Spleen (tissue), 11 donors: Measurements from ENCODE around the gene JADE3. TPM values are rescaled to one million over a fixed set of nuclear protein-coding genes. Genes with fewer than 3 reads are reported as not detected.

Experiments used
- DNase-seq: peaks from one replicate; pipeline ENCODE4 v3.0.0-alpha.2; 2020
- H3K27ac ChIP-seq, 8 donors: fragments of 200-600 bp; sonication (generic) in 7 of 8; 1 replicate in 4 of 8; 2 replicates in 4 of 8; pipeline versions ENCODE4 v1.5.0 to v1.8.0; 2016 to 2021; ENCODE audit warnings: inconsistent platforms in 4 of 8, mild to moderate bottlenecking in 4 of 8, moderate library complexity in 1 of 8
- H3K27me3 ChIP-seq, 7 donors: fragments of 200-600 bp; sonication (generic) in 6 of 7; replicated peaks in 1 of 7; 1 replicate in 4 of 7; 2 replicates in 3 of 7; pipeline versions ENCODE4 v1.5.0 to v1.8.0; 2016 to 2021; ENCODE audit warnings: inconsistent platforms in 3 of 7, mild to moderate bottlenecking in 1 of 7
- H3K36me3 ChIP-seq, 6 donors: fragments of 200-600 bp; sonication (generic) in 5 of 6; 1 replicate in 4 of 6; 2 replicates in 2 of 6; pipeline versions ENCODE4 v1.5.0 to v1.8.0; 2016 to 2021; ENCODE audit warnings: inconsistent platforms in 2 of 6
- H3K4me1 ChIP-seq, 6 donors: fragments of 200-600 bp; sonication (generic) in 5 of 6; 1 replicate in 3 of 6; 2 replicates in 3 of 6; pipeline versions ENCODE4 v1.5.0 to v1.8.0; 2016 to 2021; ENCODE audit warnings: inconsistent platforms in 3 of 6
- H3K4me3 ChIP-seq, 8 donors: fragments of 200-600 bp; sonication (generic) in 7 of 8; 1 replicate in 4 of 8; 2 replicates in 4 of 8; pipeline versions ENCODE4 v1.5.0 to v1.8.0; 2016 to 2021; ENCODE audit warnings: inconsistent platforms in 4 of 8, mild to moderate bottlenecking in 4 of 8, moderate library complexity in 2 of 8
- H3K9me3 ChIP-seq, 8 donors: fragments of 200-600 bp; sonication (generic) in 7 of 8; 1 replicate in 4 of 8; 2 replicates in 4 of 8; pipeline versions ENCODE4 v1.5.0 to v1.8.0; 2016 to 2021; ENCODE audit warnings: inconsistent platforms in 4 of 8
- POLR2A ChIP-seq, 3 donors: fragments of 450-650 bp; IDR thresholded peaks; one replicate each; pipeline ENCODE4 v1.5.1; 2017; ENCODE audit warnings: antibody characterized with exemption in 3 of 3, mild to moderate bottlenecking in 1 of 3
- POLR2AphosphoS5 ChIP-seq, 3 donors: sonication (generic); formaldehyde crosslinking; IDR thresholded peaks; one replicate each; pipeline ENCODE4 v1.5.1; 2017; ENCODE audit warnings: antibody characterized with exemption in 3 of 3
- WGBS, 5 donors: extraction: QIAGEN DNeasy Blood & Tissue Kit in 3 of 5; methylation state at CpG; one replicate each; pipeline versions ENCODE4 v1.1.5 to v1.1.7; 2013 to 2018; 5-methylcytosine and 5-hydroxymethylcytosine counted together
- intact Hi-C: fragments of 100-400 bp; cut with DNase I; formaldehyde crosslinking; loops from one replicate; pipeline ENCODE4 v1.15.0; 2023; ENCODE audit warnings: low total_unique reads
- polyA plus RNA-seq, 3 donors: library from polyadenylated mRNA; stranded (reverse); fragments of 200-250 nt; gene quantifications; one replicate each; pipeline ENCODE4 v1.2.1, GENCODE V29; 2013
- total RNA-seq, 7 donors: library from RNA; depleted of rRNA in 3 of 7; stranded (reverse); fragments of >200 nt in 3 of 7; fragmentation: NEBNext Ultra II Directional in 4 of 7; extraction: Animal tissue kit (Norgen Biotek cat#: 25700) in 4 of 7; gene quantifications; one replicate each; pipeline versions ENCODE4 v1.1.0 to v1.2.1, GENCODE V29; 2016 to 2021
- TF ChIP-seq, protein P1 (sequence below), 11 experiments: fragments of 200-600 bp in 7 of 11; fragments of 450-650 bp in 4 of 11; sonication (generic) in 4 of 11; IDR thresholded peaks in 8 of 11; conservative IDR thresholded peaks in 3 of 11; 1 replicate in 7 of 11; 2 replicates in 4 of 11; pipeline versions ENCODE4 v1.4.0 to v1.8.0; 2016 to 2021; ENCODE audit warnings: antibody characterized with exemption in 11 of 11, inconsistent platforms in 4 of 11, mild to moderate bottlenecking in 1 of 11
- donor health status: healthy with polysubstance abuse.
- donor health status: DM: no; HTN: no; CAD: no; lungs with moderate emphysema.
- donor health status: DM: no; HTN: no; CAD: no.
- donor health status: Bipolar disorder and iron deficiency.
- donor health status: healthy.
- donor health status: DM: no; HTN: no; CAD: no.
- donor health status: DM: yes; HTN: yes; CAD: no.

JADE3 gene
- total and polyA plus RNA-seq, 10 donors, result 6.0 to 15.6 (median 11.4) TPM

DNA sequence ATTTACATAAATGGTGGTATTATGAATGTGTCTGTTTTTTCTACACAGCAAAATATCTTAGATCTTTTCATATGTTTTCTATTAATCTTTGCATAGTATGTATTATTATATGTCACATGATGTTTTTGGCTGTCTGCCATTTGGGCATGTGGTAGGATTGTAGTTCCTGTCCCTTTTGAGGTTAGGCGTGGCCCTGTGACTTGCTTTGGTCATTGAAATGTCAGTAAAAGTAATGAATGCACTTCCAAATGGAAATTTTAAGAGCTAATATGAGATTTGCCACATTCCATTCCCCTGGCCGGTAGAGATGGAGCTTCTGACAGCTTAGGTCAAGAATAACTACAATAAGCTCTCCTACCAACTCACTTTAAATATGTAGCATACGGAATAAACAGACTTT lies 45.1 kb downstream of the JADE3 start:
- no peak for DNase-seq
- H3K27ac ChIP-seq, result no peak overlapping the region
- no peaks in the 10 kb centered on the region for H3K9me3 ChIP-seq
- TF ChIP-seq POLR2AphosphoS5 (IDR thresholded peaks at IDR 0.05) (no peak), POLR2A (IDR thresholded peaks at IDR 0.05) (no peak)
- TF ChIP-seq, protein P1, sequence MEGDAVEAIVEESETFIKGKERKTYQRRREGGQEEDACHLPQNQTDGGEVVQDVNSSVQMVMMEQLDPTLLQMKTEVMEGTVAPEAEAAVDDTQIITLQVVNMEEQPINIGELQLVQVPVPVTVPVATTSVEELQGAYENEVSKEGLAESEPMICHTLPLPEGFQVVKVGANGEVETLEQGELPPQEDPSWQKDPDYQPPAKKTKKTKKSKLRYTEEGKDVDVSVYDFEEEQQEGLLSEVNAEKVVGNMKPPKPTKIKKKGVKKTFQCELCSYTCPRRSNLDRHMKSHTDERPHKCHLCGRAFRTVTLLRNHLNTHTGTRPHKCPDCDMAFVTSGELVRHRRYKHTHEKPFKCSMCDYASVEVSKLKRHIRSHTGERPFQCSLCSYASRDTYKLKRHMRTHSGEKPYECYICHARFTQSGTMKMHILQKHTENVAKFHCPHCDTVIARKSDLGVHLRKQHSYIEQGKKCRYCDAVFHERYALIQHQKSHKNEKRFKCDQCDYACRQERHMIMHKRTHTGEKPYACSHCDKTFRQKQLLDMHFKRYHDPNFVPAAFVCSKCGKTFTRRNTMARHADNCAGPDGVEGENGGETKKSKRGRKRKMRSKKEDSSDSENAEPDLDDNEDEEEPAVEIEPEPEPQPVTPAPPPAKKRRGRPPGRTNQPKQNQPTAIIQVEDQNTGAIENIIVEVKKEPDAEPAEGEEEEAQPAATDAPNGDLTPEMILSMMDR (IDR thresholded peaks at IDR 0.05 in 8 of 11, conservative IDR thresholded peaks at IDR 0.05 in 3 of 11), result no peak
- intact Hi-C loops, result no loop called here
- H3K27me3 ChIP-seq, result peaks cover 0 to 5% (median 0%) of the 10 kb centered on the region in 7 donors
- no peaks in the 10 kb centered on the region for H3K36me3 ChIP-seq
- peaks cover 0 to 39% (median 11%) of the 10 kb centered on the region in 6 donors for H3K4me1 ChIP-seq
- 64 to 72% (median 67%) methylated on average over 3 of the region's 3 CpGs for WGBS, 5 donors
- H3K4me3 ChIP-seq, result no peak overlapping the region

DNA sequence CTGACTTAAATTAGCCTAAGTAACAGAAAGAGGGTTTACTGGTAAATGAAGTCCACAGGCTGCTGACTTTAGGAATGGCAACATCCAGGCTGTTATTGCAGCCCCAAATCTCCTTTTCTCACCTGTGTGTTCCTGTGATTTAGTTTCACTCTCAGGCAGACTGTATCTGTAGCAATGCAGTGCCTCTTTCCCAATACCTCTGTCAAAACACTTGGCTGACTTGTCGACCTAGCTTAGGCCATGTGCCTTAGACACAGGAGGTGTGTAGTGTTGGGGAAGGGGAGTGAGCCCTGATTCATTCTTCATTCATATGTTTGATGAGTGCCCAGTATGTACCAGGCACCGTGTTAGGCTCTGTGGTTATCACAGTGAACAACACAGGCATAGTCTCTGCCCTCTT lies 46.9 kb downstream of the JADE3 start:
- Histone ChIP-seq H3K4me3 (no peak overlapping the region), H3K9me3 (no peaks in the 10 kb centered on the region), H3K36me3 (no peaks in the 10 kb centered on the region), H3K4me1 (peaks cover 0 to 30% (median 4%) of the 10 kb centered on the region in 6 donors), H3K27me3 (peaks cover 0 to 5% (median 0%) of the 10 kb centered on the region in 7 donors), H3K27ac (peak overlapping the region in 4 of 8 donors; percentile 13 to 81 (median 73))
- DNase-seq, result no peak
- TF ChIP-seq POLR2A (IDR thresholded peaks at IDR 0.05) (no peak), POLR2AphosphoS5 (IDR thresholded peaks at IDR 0.05) (no peak)
- TF ChIP-seq, protein P1 (IDR thresholded peaks at IDR 0.05 in 8 of 11, conservative IDR thresholded peaks at IDR 0.05 in 3 of 11), result no peak
- 25 to 38% (median 34%) methylated on average over 2 of the region's 2 CpGs for WGBS, 5 donors
- intact Hi-C loops, result no loop called here

DNA sequence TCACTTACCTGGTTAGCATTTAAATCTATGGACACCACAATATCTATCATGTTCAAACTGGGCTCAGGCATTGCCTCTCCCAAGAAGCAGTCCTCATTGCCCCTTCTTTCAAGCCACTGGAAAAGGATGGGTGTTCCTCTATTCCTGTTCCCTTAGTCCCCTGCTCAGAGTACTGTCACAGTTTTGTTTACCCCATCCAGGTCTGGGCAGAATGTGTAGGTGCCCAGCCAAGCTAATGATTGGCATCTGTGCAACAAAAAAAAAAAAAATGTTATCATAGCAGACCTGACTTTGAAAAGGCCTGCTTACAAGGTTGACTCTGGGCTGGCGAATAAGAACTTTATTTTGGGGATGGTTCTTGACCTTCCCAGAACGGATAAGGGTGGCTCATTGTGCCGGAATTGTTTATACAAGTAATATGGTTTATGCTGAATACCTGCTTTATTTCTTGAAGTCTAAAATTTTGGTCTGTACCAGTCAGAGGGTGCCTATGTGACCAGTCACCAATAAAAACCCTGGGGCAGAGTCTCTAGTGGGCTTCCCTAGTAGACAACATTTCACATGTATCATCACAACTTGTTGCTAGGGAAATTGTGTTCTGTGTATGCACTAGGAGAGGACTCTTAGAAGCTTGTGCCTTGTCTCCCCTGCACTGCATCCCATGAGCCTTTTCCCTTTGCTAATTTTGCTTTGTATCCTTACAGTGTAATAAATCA lies 47.9 kb downstream of the JADE3 start:
- Histone ChIP-seq H3K36me3 (no peaks in the 10 kb centered on the region), H3K4me1 (peaks cover 0 to 21% (median 0%) of the 10 kb centered on the region in 6 donors), H3K9me3 (no peaks in the 10 kb centered on the region), H3K27ac (peak overlapping the region in 6 of 8 donors; percentile 11 to 81 (median 72)), H3K4me3 (no peak overlapping the region), H3K27me3 (peaks cover 0 to 5% (median 0%) of the 10 kb centered on the region in 7 donors)
- DNase-seq, result no peak
- TF ChIP-seq, protein P1 (IDR thresholded peaks at IDR 0.05 in 8 of 11, conservative IDR thresholded peaks at IDR 0.05 in 3 of 11), result no peak
- TF ChIP-seq POLR2A (IDR thresholded peaks at IDR 0.05), result no peak
- no peak for TF ChIP-seq POLR2AphosphoS5 (IDR thresholded peaks at IDR 0.05)
- 82 to 96% (median 92%) methylated on average over 3 of the region's 3 CpGs for WGBS, 5 donors
- intact Hi-C loops, result no loop called here

DNA sequence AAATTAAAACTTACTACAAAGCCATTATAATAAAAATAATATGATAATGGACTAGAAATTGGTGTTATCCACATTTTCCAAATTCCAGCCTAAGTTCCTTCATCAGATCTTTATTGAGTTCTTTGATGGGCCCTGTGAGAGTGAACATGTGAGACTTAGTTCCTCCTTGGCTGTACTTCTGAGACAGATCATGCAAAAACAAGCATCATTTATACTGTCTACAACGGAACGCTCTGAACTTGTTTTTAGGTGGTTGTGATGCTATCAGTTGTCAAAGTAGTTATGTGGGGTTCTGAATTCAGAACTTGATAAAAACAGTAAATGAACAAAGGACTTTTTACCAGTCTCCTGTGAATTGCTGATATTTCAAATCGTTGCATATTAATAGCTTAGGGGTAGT lies 48.9 kb downstream of the JADE3 start:
- no peak for TF ChIP-seq POLR2A (IDR thresholded peaks at IDR 0.05)
- no peak for TF ChIP-seq POLR2AphosphoS5 (IDR thresholded peaks at IDR 0.05)
- TF ChIP-seq, protein P1 (IDR thresholded peaks at IDR 0.05 in 8 of 11, conservative IDR thresholded peaks at IDR 0.05 in 3 of 11), result no peak
- Histone ChIP-seq H3K4me1 (peaks cover 0 to 21% (median 0%) of the 10 kb centered on the region in 6 donors), H3K27ac (peak overlapping the region in 7 of 8 donors; percentile 5 to 81 (median 71)), H3K27me3 (peaks cover 0 to 5% (median 0%) of the 10 kb centered on the region in 7 donors), H3K36me3 (no peaks in the 10 kb centered on the region), H3K4me3 (no peak overlapping the region), H3K9me3 (no peaks in the 10 kb centered on the region)
- 26 to 52% (median 42%) methylated on average over 3 of the region's 3 CpGs for WGBS, 5 donors
- DNase-seq, result no peak
- intact Hi-C loops, result no loop called here
